Keratinocyte (primary cell): ENCODE results near the gene PCP2. TPM values are rescaled to one million over a fixed set of nuclear protein-coding genes. Genes with fewer than 3 reads are reported as not detected.

Experiments
- DNase-seq: peaks from one replicate; pipeline ENCODE4 v3.0.0-alpha.2; 2011; ENCODE audit warnings: low read depth, missing footprints, low spot score
- FAIRE-seq: peaks from 2 replicates; lab custom pipeline; 2011; peaks lifted over from hg19 to GRCh38; lab: Jason Lieb, UNC
- H2AFZ ChIP-seq: 2 replicates; pipeline ENCODE4 v1.6.0; 2012; ENCODE audit warnings: low read length, control low read depth, inconsistent platforms; ENCODE audit not compliant: control insufficient read depth
- H3K27ac ChIP-seq: 2 replicates; pipeline ENCODE4 v1.5.1; 2011; ENCODE audit warnings: low read length; ENCODE audit not compliant: control insufficient read depth, insufficient read depth
- H3K27me3 ChIP-seq: 3 replicates; pipeline ENCODE4 v1.6.0; 2011; ENCODE audit warnings: low read length; ENCODE audit not compliant: control insufficient read depth, insufficient read depth; ENCODE audit errors: extremely low read depth
- H3K36me3 ChIP-seq, 2 experiments: 2 replicates in 1 of 2; 3 replicates in 1 of 2; pipeline ENCODE4 v1.5.1; 2011; ENCODE audit warnings: low read length in 2 of 2, mild to moderate bottlenecking in 1 of 2; ENCODE audit not compliant: control insufficient read depth in 2 of 2, insufficient read depth in 2 of 2; ENCODE audit errors: extremely low read depth in 1 of 2
- H3K4me1 ChIP-seq: 3 replicates; pipeline ENCODE4 v1.5.1; 2011; ENCODE audit warnings: low read length; ENCODE audit not compliant: control insufficient read depth, insufficient read depth; ENCODE audit errors: extremely low read depth
- H3K4me2 ChIP-seq: 3 replicates; pipeline ENCODE4 v1.6.0; 2011; ENCODE audit warnings: low read depth, low read length; ENCODE audit not compliant: control insufficient read depth, insufficient read depth; ENCODE audit errors: extremely low read depth
- H3K4me3 ChIP-seq, 3 experiments: fragments of 200-600 bp in 1 of 3; sonication (generic) in 1 of 3; 2 replicates in 2 of 3; 3 replicates in 1 of 3; pipeline ENCODE4 v1.5.1; 2011 to 2016; ENCODE audit warnings: low read length in 3 of 3, mild to moderate bottlenecking in 3 of 3, control low read depth in 2 of 3, inconsistent platforms in 1 of 3, low read depth in 1 of 3, mixed read lengths in 1 of 3, mixed run types in 1 of 3, moderate library complexity in 1 of 3; ENCODE audit not compliant: control insufficient read depth in 2 of 3, insufficient read depth in 2 of 3; ENCODE audit errors: extremely low read depth in 1 of 3
- H3K79me2 ChIP-seq: 2 replicates; pipeline ENCODE4 v1.6.0; 2012; ENCODE audit warnings: low read length; ENCODE audit not compliant: control insufficient read depth, insufficient read depth
- H3K9ac ChIP-seq: 3 replicates; pipeline ENCODE4 v1.6.0; 2011; ENCODE audit warnings: low read length; ENCODE audit not compliant: control insufficient read depth, insufficient read depth; ENCODE audit errors: extremely low read depth
- H3K9me1 ChIP-seq: 3 replicates; pipeline ENCODE4 v1.6.0; 2011; ENCODE audit warnings: low read length; ENCODE audit not compliant: control insufficient read depth, insufficient read depth; ENCODE audit errors: extremely low read depth
- H3K9me3 ChIP-seq: 2 replicates; pipeline ENCODE4 v1.5.1; 2012; ENCODE audit warnings: low read depth, low read length; ENCODE audit not compliant: control insufficient read depth
- H4K20me1 ChIP-seq: 3 replicates; pipeline ENCODE4 v1.6.0; 2011; ENCODE audit warnings: low read length; ENCODE audit not compliant: control insufficient read depth, insufficient read depth; ENCODE audit errors: extremely low read depth
- EZH2 ChIP-seq: IDR thresholded peaks from one replicate; pipeline ENCODE4 v1.6.1; 2012; ENCODE audit warnings: inconsistent platforms, mild to moderate bottlenecking, low read length, moderate library complexity
- dilution Hi-C: fragments of 300-500 bp; cut with MboI; formaldehyde crosslinking; loops from one replicate; pipeline ENCODE4 v1.7.0; 2020; ENCODE audit warnings: low sequenced_read_pairs; ENCODE audit not compliant: extremely low pct_ligation_motif_present
- polyA plus RNA-seq, 5 experiments: library from polyadenylated mRNA; depleted of rRNA in 3 of 5; stranded (reverse) in 3 of 5; stranded (forward) in 1 of 5; unstranded in 1 of 5; fragments of >200 nt; gene quantifications; 1 replicate in 1 of 5; 2 replicates in 3 of 5; 3 replicates in 1 of 5; pipeline versions ENCODE4 v1.2.1 to v1.2.3, GENCODE V29; 2011 to 2012; ENCODE audit warnings: missing spikeins in 2 of 5, low read depth in 1 of 5, low replicate concordance in 1 of 5
- TF ChIP-seq, protein P1 (sequence below), 3 experiments: IDR thresholded peaks in 1 of 3; conservative IDR thresholded peaks in 1 of 3; optimal IDR thresholded peaks in 1 of 3; 2 replicates in 2 of 3; 3 replicates in 1 of 3; pipeline versions ENCODE3 to v1.5.1; 2011; ENCODE audit warnings: low read length in 3 of 3, mild to moderate bottlenecking in 3 of 3, moderate library complexity in 2 of 3, control low read depth in 1 of 3, inconsistent platforms in 1 of 3; ENCODE audit not compliant: insufficient read depth in 2 of 3; ENCODE audit errors: extremely low read depth in 1 of 3

PCP2 gene
- polyA plus RNA-seq, 1 donor (not counting 4 experiments of a cell fraction or from before 2014, with no cell fraction given) = not detected

DNA sequence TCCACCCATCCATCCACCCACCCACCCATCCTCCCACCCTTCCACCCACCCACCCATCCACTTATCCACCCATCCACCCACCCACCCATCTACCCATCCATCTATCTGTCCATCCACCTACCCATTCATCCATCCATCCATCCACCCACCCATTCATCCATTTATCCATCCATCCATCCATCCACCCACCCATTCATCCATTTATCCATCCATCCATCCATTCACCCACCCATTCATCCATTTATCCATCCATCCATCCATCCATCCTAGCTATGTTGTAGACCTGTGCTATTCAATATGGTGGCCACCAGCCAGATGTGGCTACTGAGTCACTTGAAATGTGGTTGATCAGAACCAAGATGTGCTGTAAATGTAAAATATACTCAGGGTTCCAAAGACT, 32.8 kb downstream of the PCP2 start:
- H3K9me1 ChIP-seq = peaks cover 4% of the 10 kb centered on the region
- no peak overlapping the region for H3K4me3 ChIP-seq
- no peaks in the 10 kb centered on the region for H3K9me3 ChIP-seq
- H4K20me1 ChIP-seq = peaks cover 8% of the 10 kb centered on the region
- H3K36me3 ChIP-seq = peaks cover 0 to 2% of the 10 kb centered on the region in 2 experiments
- no peaks in the 10 kb centered on the region for H3K27me3 ChIP-seq
- H3K27ac ChIP-seq = no peak overlapping the region
- FAIRE-seq (no peak), DNase-seq (no peak)
- H2AFZ ChIP-seq = no peak overlapping the region
- H3K9ac ChIP-seq = no peak overlapping the region
- no peak overlapping the region for H3K4me2 ChIP-seq
- peaks cover 14% of the 10 kb centered on the region for H3K4me1 ChIP-seq
- dilution Hi-C loops = no loop called here
- no peak for TF ChIP-seq EZH2
- TF ChIP-seq, protein P1, sequence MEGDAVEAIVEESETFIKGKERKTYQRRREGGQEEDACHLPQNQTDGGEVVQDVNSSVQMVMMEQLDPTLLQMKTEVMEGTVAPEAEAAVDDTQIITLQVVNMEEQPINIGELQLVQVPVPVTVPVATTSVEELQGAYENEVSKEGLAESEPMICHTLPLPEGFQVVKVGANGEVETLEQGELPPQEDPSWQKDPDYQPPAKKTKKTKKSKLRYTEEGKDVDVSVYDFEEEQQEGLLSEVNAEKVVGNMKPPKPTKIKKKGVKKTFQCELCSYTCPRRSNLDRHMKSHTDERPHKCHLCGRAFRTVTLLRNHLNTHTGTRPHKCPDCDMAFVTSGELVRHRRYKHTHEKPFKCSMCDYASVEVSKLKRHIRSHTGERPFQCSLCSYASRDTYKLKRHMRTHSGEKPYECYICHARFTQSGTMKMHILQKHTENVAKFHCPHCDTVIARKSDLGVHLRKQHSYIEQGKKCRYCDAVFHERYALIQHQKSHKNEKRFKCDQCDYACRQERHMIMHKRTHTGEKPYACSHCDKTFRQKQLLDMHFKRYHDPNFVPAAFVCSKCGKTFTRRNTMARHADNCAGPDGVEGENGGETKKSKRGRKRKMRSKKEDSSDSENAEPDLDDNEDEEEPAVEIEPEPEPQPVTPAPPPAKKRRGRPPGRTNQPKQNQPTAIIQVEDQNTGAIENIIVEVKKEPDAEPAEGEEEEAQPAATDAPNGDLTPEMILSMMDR (optimal IDR thresholded peaks at IDR 0.05 in 1 of 3, IDR thresholded peaks at IDR 0.05 in 1 of 3, conservative IDR thresholded peaks at IDR 0.05 in 1 of 3; ENCODE audit: extremely low read depth in 1 of 3, insufficient read depth in 2 of 3, low read length in 3 of 3) = no peak
- peaks cover 2% of the 10 kb centered on the region for H3K79me2 ChIP-seq

DNA sequence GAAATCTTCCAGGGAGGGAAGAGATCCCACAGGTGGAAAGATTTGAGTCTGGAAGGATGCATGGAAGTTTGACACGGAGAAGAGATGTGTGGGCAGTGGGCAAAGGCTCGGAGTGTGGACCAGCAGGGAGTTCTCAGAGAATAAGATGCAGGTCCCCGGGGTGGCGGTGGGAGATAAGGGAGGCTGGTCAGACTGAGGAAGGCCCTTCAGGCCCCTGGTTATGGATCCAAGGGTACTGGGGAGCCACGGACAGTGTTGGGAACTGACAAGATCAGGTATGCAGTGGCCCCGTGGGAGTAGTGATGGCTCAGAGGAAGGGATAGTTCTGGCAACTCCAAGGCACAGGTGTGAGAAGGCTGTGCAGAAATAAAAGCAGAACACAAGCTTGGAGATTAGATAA, 35.3 kb downstream of the PCP2 start:
- H2AFZ ChIP-seq = no peak overlapping the region
- H3K79me2 ChIP-seq = peaks cover 2% of the 10 kb centered on the region
- no peak overlapping the region for H3K27ac ChIP-seq
- DNase-seq (no peak), FAIRE-seq (no peak)
- H3K36me3 ChIP-seq = peaks cover 0 to 2% of the 10 kb centered on the region in 2 experiments
- peaks cover 14% of the 10 kb centered on the region for H3K4me1 ChIP-seq
- no peak overlapping the region for H3K4me2 ChIP-seq
- peaks cover 8% of the 10 kb centered on the region for H4K20me1 ChIP-seq
- dilution Hi-C loops = no loop called here
- peaks cover 4% of the 10 kb centered on the region for H3K9me1 ChIP-seq
- no peaks in the 10 kb centered on the region for H3K27me3 ChIP-seq
- TF ChIP-seq, protein P1 (optimal IDR thresholded peaks at IDR 0.05 in 1 of 3, IDR thresholded peaks at IDR 0.05 in 1 of 3, conservative IDR thresholded peaks at IDR 0.05 in 1 of 3; ENCODE audit: extremely low read depth in 1 of 3, insufficient read depth in 2 of 3, low read length in 3 of 3) = no peak
- TF ChIP-seq EZH2 = no peak
- no peaks in the 10 kb centered on the region for H3K9me3 ChIP-seq
- H3K9ac ChIP-seq = no peak overlapping the region
- H3K4me3 ChIP-seq = no peak overlapping the region
